HEK293T (cell line): ENCODE results near the gene CGNL1.

Source experiments
- CTCF ChIA-PET: fragments of 350-600 bp; formaldehyde crosslinking; extraction: SDS; loops from one replicate; lab custom pipeline; 2021; ENCODE audit warnings: antibody characterized with exemption, inconsistent platforms; lab: Yijun Ruan, JAX
- POLR2A ChIA-PET: fragments of 350-600 bp; formaldehyde crosslinking; extraction: SDS; loops from one replicate; lab custom pipeline; 2020; ENCODE audit warnings: antibody characterized with exemption, inconsistent platforms; lab: Yijun Ruan, JAX
- DNase-seq: peaks from one replicate; pipeline ENCODE4 v3.0.0; 2012; ENCODE audit warnings: mixed read lengths; ENCODE audit errors: extremely low spot score
- ARNT ChIP-seq: fragments of 450-650 bp; IDR thresholded peaks from 2 replicates; pipeline ENCODE4 v1.6.1; 2017; ENCODE audit warnings: mild to moderate bottlenecking
- BHLHE40 ChIP-seq: fragments of 450-650 bp; IDR thresholded peaks from 2 replicates; pipeline ENCODE4 v1.6.1; 2016; ENCODE audit warnings: mild to moderate bottlenecking, moderate library complexity, borderline replicate concordance
- CTBP1 ChIP-seq: fragments of 450-650 bp; IDR thresholded peaks from 2 replicates; pipeline ENCODE4 v1.6.1; 2016; ENCODE audit warnings: borderline replicate concordance
- ELF4 ChIP-seq: fragments of 450-650 bp; IDR thresholded peaks from 2 replicates; pipeline ENCODE4 v1.6.1; 2017; ENCODE audit warnings: antibody characterized with exemption
- FOXA1 ChIP-seq: fragments of 450-650 bp; IDR thresholded peaks from 2 replicates; pipeline ENCODE4 v1.6.1; 2016; ENCODE audit warnings: mild to moderate bottlenecking
- FOXK2 ChIP-seq: fragments of 450-650 bp; IDR thresholded peaks from 2 replicates; pipeline ENCODE4 v1.6.1; 2016; ENCODE audit warnings: mild to moderate bottlenecking
- FOXM1 ChIP-seq: fragments of 450-650 bp; IDR thresholded peaks from 2 replicates; pipeline ENCODE4 v1.6.1; 2017; ENCODE audit warnings: mild to moderate bottlenecking, borderline replicate concordance
- HDGF ChIP-seq: fragments of 450-650 bp; IDR thresholded peaks from 2 replicates; pipeline ENCODE4 v1.6.1; 2017; ENCODE audit warnings: antibody characterized with exemption, borderline replicate concordance
- L3MBTL2 ChIP-seq: fragments of 450-650 bp; conservative IDR thresholded peaks from 2 replicates; pipeline ENCODE4 v1.6.1; 2016; ENCODE audit warnings: mild to moderate bottlenecking
- LEF1 ChIP-seq: fragments of 450-650 bp; IDR thresholded peaks from 2 replicates; pipeline ENCODE4 v1.6.1; 2017; ENCODE audit warnings: mild to moderate bottlenecking, borderline replicate concordance
- NFRKB ChIP-seq: fragments of 450-650 bp; IDR thresholded peaks from 2 replicates; pipeline ENCODE4 v1.6.1; 2016; ENCODE audit warnings: mild to moderate bottlenecking, moderate library complexity
- SP1 ChIP-seq: fragments of 450-650 bp; IDR thresholded peaks from 2 replicates; pipeline ENCODE4 v1.6.1; 2017
- SUZ12 ChIP-seq: fragments of 450-650 bp; IDR thresholded peaks from 2 replicates; pipeline ENCODE4 v1.6.1; 2016; ENCODE audit warnings: mild to moderate bottlenecking
- TARDBP ChIP-seq: fragments of 450-650 bp; IDR thresholded peaks from 2 replicates; pipeline ENCODE4 v1.6.1; 2016
- ZNF384 ChIP-seq: fragments of 450-650 bp; IDR thresholded peaks from 2 replicates; pipeline ENCODE4 v1.6.1; 2016
- TF ChIP-seq, protein P1 (sequence below): fragments of 450-650 bp; IDR thresholded peaks from 2 replicates; pipeline ENCODE4 v1.6.1; 2016

CGNL1 gene

DNA sequence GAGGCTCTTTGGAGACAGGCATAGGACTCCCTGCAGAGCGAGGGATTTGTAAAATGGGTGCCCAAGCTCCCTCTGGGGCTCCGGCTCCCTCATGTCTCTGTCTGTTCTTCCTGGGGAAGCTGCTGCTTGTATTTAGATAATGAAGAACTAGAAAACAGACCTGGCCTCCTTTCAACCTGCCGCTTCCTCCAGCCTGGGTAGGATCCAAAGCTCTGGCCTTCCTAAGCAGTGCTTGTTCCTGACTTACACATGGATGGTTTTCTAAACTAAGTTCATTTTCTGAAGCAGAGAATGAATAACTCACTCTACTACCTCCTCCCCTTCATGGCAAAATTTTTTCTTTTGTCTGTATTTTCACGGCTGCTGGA is 178.5 kb downstream of the CGNL1 start:
- ChIA-PET CTCF (interaction anchor here (0.9 kb wide), 1 partner anchor 13 kb away, joined by 8 read pairs; no protein-coding TSS in a partner anchor), POLR2A (interaction anchor here (0.6 kb wide), 1 partner anchor 129 kb away, joined by 3 read pairs; no protein-coding TSS in a partner anchor)
- DNase-seq = no peak
- TF ChIP-seq FOXM1 (no peak), SUZ12 (no peak)

DNA sequence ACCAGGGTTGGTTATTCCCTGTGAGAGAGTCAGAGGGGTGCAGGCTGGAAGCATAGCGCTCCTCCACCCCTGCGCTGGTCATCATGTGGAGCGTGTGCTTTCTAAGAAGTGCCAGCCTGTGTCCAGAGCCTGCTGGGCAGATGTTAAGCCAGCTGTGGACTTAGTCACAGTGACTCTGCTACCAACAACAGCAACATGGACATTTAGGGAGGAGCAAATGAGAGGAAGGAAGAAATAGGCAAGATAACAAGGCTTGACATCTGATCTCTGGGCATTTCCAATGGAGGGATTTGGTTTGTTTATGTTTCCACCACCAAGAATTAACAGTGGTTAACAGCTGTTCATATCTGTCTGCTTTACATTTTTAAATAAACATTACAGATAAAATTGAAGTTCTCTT is 179.0 kb downstream of the CGNL1 start:
- no peak for DNase-seq
- ChIA-PET POLR2A (no interaction called here), CTCF (interaction anchor here (0.6 kb wide), 1 partner anchor 87 kb away, joined by 4 read pairs; no protein-coding TSS in a partner anchor)
- TF ChIP-seq LEF1 (no peak), FOXM1 (no peak), TARDBP (no peak), ZNF384 (no peak), ARNT (no peak), SP1 (no peak), ELF4 (no peak)

DNA sequence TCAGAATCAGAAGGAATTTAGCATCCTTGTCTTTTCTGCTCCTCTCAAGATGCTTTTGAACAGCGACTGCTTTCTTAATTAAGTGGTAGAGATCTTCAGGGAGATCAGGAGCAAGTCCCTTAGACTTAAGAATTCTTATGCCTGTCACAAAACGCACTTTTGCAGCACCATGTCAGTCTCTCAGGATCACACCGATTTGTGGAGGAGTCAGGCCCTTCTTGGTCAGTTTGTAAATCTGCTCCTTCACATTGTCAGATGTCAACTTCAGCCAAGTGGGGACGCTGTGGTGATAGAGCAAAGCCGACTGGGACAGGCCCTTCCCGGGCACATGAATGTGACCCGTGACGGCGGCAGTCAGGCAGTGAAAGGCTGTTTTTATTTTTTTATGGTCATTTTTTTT is 179.7 kb downstream of the CGNL1 start:
- TF ChIP-seq ELF4 (no peak), ARNT (no peak)
- POLR2A ChIA-PET = no interaction called here
- DNase-seq = no peak
- CTCF ChIA-PET = interaction anchor here (0.6 kb wide), 1 partner anchor 86 kb away, joined by 4 read pairs; no protein-coding TSS in a partner anchor

DNA sequence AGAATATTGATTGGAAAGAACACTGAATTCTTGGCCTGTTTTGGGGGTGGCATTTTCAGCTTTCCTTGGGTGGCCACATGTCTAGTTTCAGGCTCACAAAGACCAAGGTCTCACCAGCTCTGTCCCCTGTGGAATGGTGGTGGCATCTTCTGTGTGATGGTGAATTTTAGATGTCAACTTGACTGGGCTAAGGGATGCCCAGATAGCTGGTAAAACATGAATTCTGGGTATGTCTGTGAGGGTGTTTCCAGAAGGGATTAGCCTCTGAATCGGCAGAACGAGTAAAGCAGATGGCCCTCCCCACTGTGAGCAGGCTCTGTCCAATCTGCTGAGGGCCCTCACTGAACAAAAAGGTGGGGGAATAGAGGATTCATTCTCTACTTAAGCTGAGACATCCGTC is 181.0 kb downstream of the CGNL1 start:
- TF ChIP-seq, protein P1, sequence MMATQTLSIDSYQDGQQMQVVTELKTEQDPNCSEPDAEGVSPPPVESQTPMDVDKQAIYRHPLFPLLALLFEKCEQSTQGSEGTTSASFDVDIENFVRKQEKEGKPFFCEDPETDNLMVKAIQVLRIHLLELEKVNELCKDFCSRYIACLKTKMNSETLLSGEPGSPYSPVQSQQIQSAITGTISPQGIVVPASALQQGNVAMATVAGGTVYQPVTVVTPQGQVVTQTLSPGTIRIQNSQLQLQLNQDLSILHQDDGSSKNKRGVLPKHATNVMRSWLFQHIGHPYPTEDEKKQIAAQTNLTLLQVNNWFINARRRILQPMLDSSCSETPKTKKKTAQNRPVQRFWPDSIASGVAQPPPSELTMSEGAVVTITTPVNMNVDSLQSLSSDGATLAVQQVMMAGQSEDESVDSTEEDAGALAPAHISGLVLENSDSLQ = no peak
- TF ChIP-seq L3MBTL2 (no peak), SP1 (no peak), FOXK2 (no peak), ELF4 (no peak), FOXM1 (no peak), HDGF (no peak), BHLHE40 (no peak)
- POLR2A ChIA-PET = no interaction called here
- CTCF ChIA-PET = no interaction called here
- no peak for DNase-seq

DNA sequence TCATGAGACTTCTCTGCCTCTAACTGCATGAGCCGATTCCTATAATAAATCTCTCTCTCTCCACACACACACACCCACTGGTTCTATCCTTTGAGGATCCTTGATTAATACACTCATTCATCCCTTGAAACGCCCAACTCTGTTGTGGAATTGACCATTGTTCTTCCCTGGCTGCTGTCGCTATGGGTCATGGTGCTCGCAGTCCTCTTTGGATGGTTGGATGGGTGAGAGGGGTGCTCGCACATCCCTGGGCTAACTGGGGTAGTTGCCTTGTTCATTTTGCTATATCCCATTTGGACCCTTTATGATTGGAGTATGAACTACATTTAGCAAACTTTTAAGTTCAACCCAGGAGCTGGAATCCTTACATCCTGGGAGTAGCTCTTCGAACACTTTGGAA is 181.5 kb downstream of the CGNL1 start:
- no peak for DNase-seq
- ChIA-PET CTCF (no interaction called here), POLR2A (no interaction called here)
- TF ChIP-seq L3MBTL2 (no peak), HDGF (no peak), ZNF384 (no peak), FOXM1 (no peak), SUZ12 (no peak), FOXA1 (no peak), LEF1 (no peak), SP1 (no peak), ARNT (no peak), NFRKB (no peak), FOXK2 (no peak), BHLHE40 (no peak), ELF4 (no peak), CTBP1 (no peak)
- TF ChIP-seq, protein P1 = no peak

DNA sequence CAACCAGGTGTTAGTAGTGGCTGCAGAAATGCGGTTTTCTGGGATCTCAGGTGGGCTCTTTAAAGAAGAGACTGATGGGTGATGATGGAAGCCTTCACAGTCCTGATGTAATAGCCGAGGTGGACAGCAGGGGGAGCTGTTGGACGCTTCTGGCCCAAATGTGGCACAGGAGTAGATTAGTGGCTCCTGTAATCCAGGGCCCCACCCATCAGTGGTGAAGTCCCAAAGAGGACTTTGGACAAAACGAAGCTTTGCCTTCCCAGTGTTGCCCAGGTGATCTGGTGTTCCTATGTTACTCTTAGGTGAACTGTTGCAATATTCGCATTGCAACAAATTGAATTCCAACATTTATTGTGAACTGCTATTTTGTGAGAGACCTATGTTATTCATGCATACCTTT is 183.6 kb downstream of the CGNL1 start:
- DNase-seq = peak; percentile 61
- TF ChIP-seq FOXA1 (no peak), TARDBP (no peak), FOXM1 (no peak), FOXK2 (no peak), SUZ12 (no peak), LEF1 (no peak), ARNT (no peak), SP1 (no peak), BHLHE40 (no peak), CTBP1 (no peak), ZNF384 (no peak), HDGF (no peak), NFRKB (no peak), ELF4 (no peak), L3MBTL2 (no peak)
- TF ChIP-seq, protein P1 = no peak
- ChIA-PET POLR2A (no interaction called here), CTCF (interaction anchor here (0.7 to 1.1 kb wide), 7 partner anchors 8 to 510 kb away, joined by 3 to 5 read pairs (median 3); no protein-coding TSS in a partner anchor)

DNA sequence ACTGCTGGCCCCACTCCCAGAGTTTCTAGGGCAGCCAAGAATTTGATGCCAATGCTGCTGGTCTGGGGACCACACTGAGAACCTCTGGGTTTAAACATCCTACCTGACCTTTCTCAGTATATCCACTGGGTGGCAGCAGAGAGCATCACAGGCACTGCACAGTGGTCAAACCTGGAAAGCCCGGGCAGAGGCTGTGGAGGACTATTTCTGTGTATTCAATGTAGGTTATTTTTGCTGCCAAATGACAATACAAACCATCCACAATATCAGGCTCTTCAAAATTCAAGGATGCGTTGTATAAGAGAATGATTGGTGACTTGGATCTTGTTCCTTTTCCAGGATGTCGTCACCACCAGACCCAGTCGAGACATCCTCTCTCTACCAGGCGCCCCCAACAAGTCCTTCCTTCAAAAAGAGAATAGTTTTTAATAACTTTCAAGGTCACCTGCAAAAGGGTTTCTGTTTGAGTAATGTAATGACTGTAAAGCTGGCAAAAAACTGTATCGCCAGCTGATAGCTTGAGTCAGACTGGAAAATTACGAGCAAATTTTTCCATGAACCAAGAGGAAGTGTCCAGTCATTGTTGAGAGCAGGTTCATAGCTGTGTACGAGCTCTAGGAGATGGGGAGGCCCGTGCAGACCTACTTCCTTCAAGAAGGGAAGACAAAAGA is 184.9 kb downstream of the CGNL1 start:
- ChIA-PET CTCF (interaction anchor here (0.6 to 1.1 kb wide), 6 partner anchors 11 to 509 kb away, joined by 3 to 5 read pairs (median 4); no protein-coding TSS in a partner anchor), POLR2A (no interaction called here)
- no peak for TF ChIP-seq BHLHE40
- no peak for TF ChIP-seq ELF4
- TF ChIP-seq NFRKB = no peak
- no peak for TF ChIP-seq SP1
- no peak for TF ChIP-seq FOXK2
- TF ChIP-seq TARDBP = no peak
- TF ChIP-seq HDGF = no peak
- no peak for TF ChIP-seq L3MBTL2
- TF ChIP-seq ZNF384 = no peak
- no peak for TF ChIP-seq FOXM1
- TF ChIP-seq LEF1 = no peak
- TF ChIP-seq, protein P1 = no peak
- no peak for TF ChIP-seq ARNT
- peak; percentile 69 for DNase-seq
